Type B pancreatic cell (in vitro differentiated cells): Measurements from ENCODE around the gene PTH2R. TPM values are rescaled to one million over a fixed set of nuclear protein-coding genes. Genes with fewer than 3 reads are reported as not detected.
"Not testable (repeated sequence)": the region's sequence is repeated elsewhere in the genome, so short reads cannot be mapped to it uniquely, and the experiment has no call there.

Source experiments
- DNase-seq: peaks from one replicate; pipeline ENCODE4 v3.0.0; 2021; ENCODE audit warnings: mixed read lengths; ENCODE audit not compliant: unreplicated experiment; ENCODE audit errors: extremely low spot score
- H3K27ac Mint-ChIP-seq: 2 replicates; pipeline ENCODE4 v1.8.0; 2021; ENCODE audit warnings: mild to moderate bottlenecking, mixed read lengths
- H3K27me3 Mint-ChIP-seq: 2 replicates; pipeline ENCODE4 v1.8.0; 2021; ENCODE audit warnings: mixed read lengths
- H3K36me3 Mint-ChIP-seq: 2 replicates; pipeline ENCODE4 v1.8.0; 2021; ENCODE audit warnings: mixed read lengths
- H3K4me1 Mint-ChIP-seq: one replicate; pipeline ENCODE4 v1.8.0; 2021; ENCODE audit warnings: mixed read lengths; ENCODE audit not compliant: unreplicated experiment
- H3K4me3 Mint-ChIP-seq: 2 replicates; pipeline ENCODE4 v1.8.0; 2021; ENCODE audit warnings: mild to moderate bottlenecking, mixed read lengths
- H3K9me3 Mint-ChIP-seq: 2 replicates; pipeline ENCODE4 v1.8.0; 2021; ENCODE audit warnings: mixed read lengths
- CTCF ChIP-seq: fragments of 200-600 bp; sonication (generic); conservative IDR thresholded peaks from 2 replicates; pipeline ENCODE4 v1.5.0; 2021; ENCODE audit warnings: antibody characterized with exemption, mild to moderate bottlenecking
- total RNA-seq: library from RNA; stranded (reverse); gene quantifications from 2 replicates; pipeline ENCODE4 v1.2.1, GENCODE V29; 2021; ENCODE audit warnings: low replicate concordance

The PTH2R gene
- total RNA-seq, 1 donor from 2014 or later: 0.87 TPM

- TF ChIP-seq CTCF: no peak
- Mint-ChIP-seq H3K9me3 (no peaks in the 10 kb centered on the region), H3K4me1 (no peaks in the 10 kb centered on the region), H3K27ac (no peak overlapping the region), H3K27me3 (peaks cover 10% of the 10 kb centered on the region), H3K36me3 (no peaks in the 10 kb centered on the region), H3K4me3 (no peak overlapping the region)
- DNase-seq: no peak
Measured at GRCh38 chr2:208384637-208385036, 22.0 kb upstream of the PTH2R start.

- H3K9me3 Mint-ChIP-seq: no peaks in the 10 kb centered on the region
- H3K36me3 Mint-ChIP-seq: no peaks in the 10 kb centered on the region
- H3K4me3 Mint-ChIP-seq: no peak overlapping the region
- no peak for TF ChIP-seq CTCF
- no peak overlapping the region for H3K27ac Mint-ChIP-seq
- peaks cover 10% of the 10 kb centered on the region for H3K27me3 Mint-ChIP-seq
- no peak for DNase-seq
- no peaks in the 10 kb centered on the region for H3K4me1 Mint-ChIP-seq
Measured at GRCh38 chr2:208386541-208386940, 20.1 kb upstream of the PTH2R start.

- no peaks in the 10 kb centered on the region for H3K36me3 Mint-ChIP-seq
- H3K4me3 Mint-ChIP-seq: no peak overlapping the region
- DNase-seq: no peak
- no peak for TF ChIP-seq CTCF
- H3K27ac Mint-ChIP-seq: no peak overlapping the region
- H3K4me1 Mint-ChIP-seq: no peaks in the 10 kb centered on the region
- peaks cover 3% of the 10 kb centered on the region for H3K27me3 Mint-ChIP-seq
- peaks cover 7% of the 10 kb centered on the region for H3K9me3 Mint-ChIP-seq
Measured at GRCh38 chr2:208389940-208390339, 16.7 kb upstream of the PTH2R start.

- no peak overlapping the region for H3K4me3 Mint-ChIP-seq
- H3K27me3 Mint-ChIP-seq: peaks cover 3% of the 10 kb centered on the region
- DNase-seq: no peak
- H3K9me3 Mint-ChIP-seq: peaks cover 13% of the 10 kb centered on the region
- H3K36me3 Mint-ChIP-seq: no peaks in the 10 kb centered on the region
- no peak overlapping the region for H3K27ac Mint-ChIP-seq
- H3K4me1 Mint-ChIP-seq: no peaks in the 10 kb centered on the region
- no peak for TF ChIP-seq CTCF
Measured at GRCh38 chr2:208392300-208392699, 14.3 kb upstream of the PTH2R start.

- not testable (repeated sequence) for H3K27ac Mint-ChIP-seq, H3K4me3 Mint-ChIP-seq, H3K4me1 Mint-ChIP-seq, H3K27me3 Mint-ChIP-seq, DNase-seq, H3K36me3 Mint-ChIP-seq
- peaks cover 13% of the 10 kb centered on the region for H3K9me3 Mint-ChIP-seq
Measured at GRCh38 chr2:208396796-208397195, 9.8 kb upstream of the PTH2R start.

- no peak for TF ChIP-seq CTCF
Measured at GRCh38 chr2:208399201-208399600, 7.4 kb upstream of the PTH2R start.

More at GRCh38 chr2:208399201-208399600, 7.4 kb upstream of the PTH2R start:
- DNase-seq: no peak
- H3K27ac Mint-ChIP-seq: no peak overlapping the region
- peaks cover 6% of the 10 kb centered on the region for H3K9me3 Mint-ChIP-seq
- no peaks in the 10 kb centered on the region for H3K4me1 Mint-ChIP-seq
- H3K27me3 Mint-ChIP-seq: peaks cover 28% of the 10 kb centered on the region
- H3K4me3 Mint-ChIP-seq: no peak overlapping the region
- no peaks in the 10 kb centered on the region for H3K36me3 Mint-ChIP-seq
